ENCODE results near the gene SPG7. TPM values are rescaled to one million over a fixed set of nuclear protein-coding genes. Genes with fewer than 3 reads are reported as not detected.
A peak's percentile ranks its signal among the peaks of the same experiment; 100 is the strongest.

SPG7 gene
- total RNA-seq, 1 experiment from 2014 or later = 82.4 TPM

- peak; percentile 93 for DNase-seq (ENCODE audit: unreplicated experiment)
- Mint-ChIP-seq H3K36me3 (ENCODE audit: insufficient read depth, unreplicated experiment) (peaks cover 15% of the 10 kb centered on the region), H3K4me3 (ENCODE audit: unreplicated experiment) (peak overlapping the region; percentile 61), H3K27ac (ENCODE audit: low read depth, unreplicated experiment) (peak overlapping the region; percentile 78), H3K27me3 (ENCODE audit: insufficient read depth, unreplicated experiment) (no peaks in the 10 kb centered on the region), H3K4me1 (ENCODE audit: insufficient read depth, unreplicated experiment) (peaks cover 24% of the 10 kb centered on the region), H3K9me3 (ENCODE audit: unreplicated experiment) (no peaks in the 10 kb centered on the region)
- POLR2A ChIA-PET = interaction anchor here (0.6 to 3.3 kb wide), 10 partner anchors 10 to 189 kb away, joined by 3 to 18 read pairs (median 4); no protein-coding TSS in a partner anchor
- intact Hi-C loops (cut with micrococcal nuclease) = loop anchor here (1.0 to 5.0 kb wide), 2 partner anchors 15 to 108 kb away; partner anchors contain the start of gene ANKRD11
- no TSS peak for BruUV-seq (replicated peaks)
- TF ChIP-seq, protein P1, sequence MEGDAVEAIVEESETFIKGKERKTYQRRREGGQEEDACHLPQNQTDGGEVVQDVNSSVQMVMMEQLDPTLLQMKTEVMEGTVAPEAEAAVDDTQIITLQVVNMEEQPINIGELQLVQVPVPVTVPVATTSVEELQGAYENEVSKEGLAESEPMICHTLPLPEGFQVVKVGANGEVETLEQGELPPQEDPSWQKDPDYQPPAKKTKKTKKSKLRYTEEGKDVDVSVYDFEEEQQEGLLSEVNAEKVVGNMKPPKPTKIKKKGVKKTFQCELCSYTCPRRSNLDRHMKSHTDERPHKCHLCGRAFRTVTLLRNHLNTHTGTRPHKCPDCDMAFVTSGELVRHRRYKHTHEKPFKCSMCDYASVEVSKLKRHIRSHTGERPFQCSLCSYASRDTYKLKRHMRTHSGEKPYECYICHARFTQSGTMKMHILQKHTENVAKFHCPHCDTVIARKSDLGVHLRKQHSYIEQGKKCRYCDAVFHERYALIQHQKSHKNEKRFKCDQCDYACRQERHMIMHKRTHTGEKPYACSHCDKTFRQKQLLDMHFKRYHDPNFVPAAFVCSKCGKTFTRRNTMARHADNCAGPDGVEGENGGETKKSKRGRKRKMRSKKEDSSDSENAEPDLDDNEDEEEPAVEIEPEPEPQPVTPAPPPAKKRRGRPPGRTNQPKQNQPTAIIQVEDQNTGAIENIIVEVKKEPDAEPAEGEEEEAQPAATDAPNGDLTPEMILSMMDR (IDR thresholded peaks at IDR 0.05; ENCODE audit: unreplicated experiment) = no peak
- CTCF ChIA-PET = interaction anchor here (0.7 to 1.0 kb wide), 2 partner anchors 31 to 50 kb away, joined by 3 read pairs; no protein-coding TSS in a partner anchor
Observed at GRCh38 chr16:89505204-89506112, 2.7 kb upstream of the SPG7 start.

- Mint-ChIP-seq H3K4me3 (ENCODE audit: unreplicated experiment) (peak overlapping the region; percentile 61), H3K36me3 (ENCODE audit: insufficient read depth, unreplicated experiment) (peaks cover 22% of the 10 kb centered on the region), H3K27me3 (ENCODE audit: insufficient read depth, unreplicated experiment) (no peaks in the 10 kb centered on the region), H3K4me1 (ENCODE audit: insufficient read depth, unreplicated experiment) (peaks cover 24% of the 10 kb centered on the region), H3K9me3 (ENCODE audit: unreplicated experiment) (no peaks in the 10 kb centered on the region), H3K27ac (ENCODE audit: low read depth, unreplicated experiment) (peak overlapping the region; percentile 78)
- no TSS peak for BruUV-seq (replicated peaks)
- TF ChIP-seq, protein P1 (IDR thresholded peaks at IDR 0.05; ENCODE audit: unreplicated experiment) = no peak
- intact Hi-C loops (cut with micrococcal nuclease) = loop anchor here (5.0 kb wide), 1 partner anchor 109 kb away; no protein-coding TSS in a partner anchor
- DNase-seq (ENCODE audit: unreplicated experiment) = no peak
- CTCF ChIA-PET = interaction anchor here (0.7 kb wide), 1 partner anchor 51 kb away, joined by 3 read pairs; no protein-coding TSS in a partner anchor
- POLR2A ChIA-PET = interaction anchor here (0.6 to 3.3 kb wide), 10 partner anchors 10 to 266 kb away, joined by 3 to 18 read pairs (median 4); no protein-coding TSS in a partner anchor
Observed at GRCh38 chr16:89506113-89506504, 2.1 kb upstream of the SPG7 start.

- Mint-ChIP-seq H3K36me3 (ENCODE audit: insufficient read depth, unreplicated experiment) (peaks cover 27% of the 10 kb centered on the region), H3K9me3 (ENCODE audit: unreplicated experiment) (no peaks in the 10 kb centered on the region), H3K4me1 (ENCODE audit: insufficient read depth, unreplicated experiment) (peaks cover 24% of the 10 kb centered on the region), H3K27me3 (ENCODE audit: insufficient read depth, unreplicated experiment) (no peaks in the 10 kb centered on the region), H3K27ac (ENCODE audit: low read depth, unreplicated experiment) (peak overlapping the region; percentile 78), H3K4me3 (ENCODE audit: unreplicated experiment) (peak overlapping the region; percentile 77)
- CTCF ChIA-PET = interaction anchor here (0.7 to 0.9 kb wide), 2 partner anchors 177 to 190 kb away, joined by 4 read pairs; no protein-coding TSS in a partner anchor
- TF ChIP-seq, protein P1 (IDR thresholded peaks at IDR 0.05; ENCODE audit: unreplicated experiment) = no peak
- POLR2A ChIA-PET = interaction anchor here (1.0 to 4.8 kb wide), 16 partner anchors 9 to 266 kb away, joined by 3 to 46 read pairs (median 6); partner anchors contain the start of gene ANKRD11
- no TSS peak for BruUV-seq (replicated peaks)
- intact Hi-C loops (cut with micrococcal nuclease) = loop anchor here (5.0 kb wide), 1 partner anchor 109 kb away; no protein-coding TSS in a partner anchor
- DNase-seq (ENCODE audit: unreplicated experiment) = no peak
Observed at GRCh38 chr16:89506791-89507191, 1.4 kb upstream of the SPG7 start.
